Gastroesophageal sphincter (tissue), 3 donors: ENCODE data around the gene KAZN.

Experiments
- CTCF ChIP-seq, 4 experiments: fragments of 200-600 bp in 2 of 4; fragments of 450-650 bp in 2 of 4; sonication (generic) in 1 of 4; IDR thresholded peaks; one replicate each; pipeline ENCODE4 v1.5.1; 2017 to 2019; ENCODE audit warnings: antibody characterized with exemption in 4 of 4, mild to moderate bottlenecking in 2 of 4, moderate library complexity in 2 of 4
- EP300 ChIP-seq: sonication (generic); formaldehyde crosslinking; IDR thresholded peaks from one replicate; pipeline ENCODE4 v1.6.1; 2017; ENCODE audit warnings: antibody characterized with exemption, mild to moderate bottlenecking
- POLR2A ChIP-seq, 2 donors: fragments of 450-650 bp; IDR thresholded peaks; one replicate each; pipeline ENCODE4 v1.6.1; 2017; ENCODE audit warnings: antibody characterized with exemption in 2 of 2, mild to moderate bottlenecking in 2 of 2, moderate library complexity in 1 of 2
- POLR2AphosphoS5 ChIP-seq: sonication (generic); formaldehyde crosslinking; IDR thresholded peaks from one replicate; pipeline ENCODE4 v1.6.1; 2017; ENCODE audit warnings: antibody characterized with exemption

- TF ChIP-seq CTCF (IDR thresholded peaks at IDR 0.05): no peak
- no peak for TF ChIP-seq POLR2A (IDR thresholded peaks at IDR 0.05)
- no peak for TF ChIP-seq POLR2AphosphoS5
- no peak for TF ChIP-seq EP300
These were observed 397.9 kb downstream of the KAZN start for GRCh38 chr1:14996133-14997050.
